T47D (cell line): ENCODE measurements around the gene CRACR2A.

ENCODE experiments used
- DNase-seq, 2 experiments: peaks; one replicate each; pipeline versions ENCODE4 v3.0.0 to v3.0.0-alpha.2; 2011 to 2012; ENCODE audit warnings: low read depth in 1 of 2, low spot score in 1 of 2
- JUND ChIP-seq: IDR thresholded peaks from 2 replicates; pipeline ENCODE4 v1.6.1; 2012; ENCODE audit warnings: low read depth
- in situ Hi-C: cut with HindIII; loops from 2 replicates; pipeline ENCODE4 v1.10.0; 2016; ENCODE audit warnings: low sequenced_read_pairs, low pct_unique_long_range_greater_than_20kb

Gene CRACR2A

DNA sequence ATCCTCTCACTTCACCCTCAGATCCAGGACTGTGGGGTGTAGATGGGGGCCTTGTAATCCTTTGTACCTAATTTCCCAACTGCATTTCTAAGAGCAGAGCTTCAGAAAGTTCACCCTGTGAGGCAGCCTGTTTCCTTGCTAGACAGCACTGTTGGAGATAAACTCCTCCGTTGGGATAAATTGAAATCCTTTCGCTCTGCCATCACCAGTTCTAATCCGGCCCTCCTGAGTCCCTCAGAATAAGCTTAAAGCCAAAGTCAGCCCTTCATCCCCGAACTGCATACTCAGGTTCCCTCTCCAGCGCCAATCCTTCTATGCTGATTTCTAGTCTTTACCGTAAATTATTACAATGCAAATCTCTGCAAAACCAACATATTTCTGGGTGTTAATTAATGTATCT lies 147.2 kb downstream of the CRACR2A start:
- TF ChIP-seq JUND = no peak

DNA sequence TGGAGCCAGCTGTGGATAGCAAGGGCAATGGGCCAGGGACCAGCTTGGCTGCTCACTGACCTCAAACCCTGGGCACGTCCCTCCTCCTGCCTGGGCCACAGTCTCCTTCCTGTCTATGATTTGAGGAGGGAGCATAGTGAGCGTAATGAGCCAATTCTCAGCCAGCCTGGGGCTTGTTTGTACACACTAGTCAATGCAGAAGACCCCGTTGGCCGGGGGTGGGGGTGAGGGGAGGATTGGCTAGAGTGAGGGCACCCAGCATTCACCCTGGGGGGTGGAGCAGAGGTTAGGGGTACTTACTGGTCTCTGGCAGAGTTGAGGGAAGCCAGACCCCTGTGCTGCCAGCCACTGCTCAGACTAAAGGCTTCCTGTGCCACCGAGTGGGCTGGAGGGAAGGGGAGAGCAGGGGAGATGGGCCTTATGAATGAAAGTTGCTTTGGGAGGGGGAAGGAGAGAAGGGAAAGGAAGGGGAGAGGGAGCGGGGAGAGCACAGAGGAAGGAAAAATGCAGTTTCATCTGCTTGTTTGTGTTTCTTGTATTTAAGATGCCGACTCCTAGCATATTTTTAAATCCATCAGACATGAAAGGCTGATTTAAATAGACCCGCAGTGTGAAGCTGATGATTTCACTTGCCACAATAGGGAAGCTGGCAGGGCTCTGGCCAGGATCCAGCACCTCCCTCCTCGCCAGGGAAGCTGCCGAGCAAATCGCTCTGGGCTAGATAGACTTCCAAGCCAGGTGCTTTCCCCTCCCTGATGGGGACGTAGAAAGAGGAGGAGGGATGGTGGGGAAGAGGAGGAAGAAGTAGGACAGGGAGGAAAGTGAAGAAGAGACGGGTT lies 147.9 kb downstream of the CRACR2A start:
- no peak for TF ChIP-seq JUND
- peak in 1 of 2 experiments; percentile 20 for DNase-seq
- in situ Hi-C loops = no loop called here

More for the DNA sequence above, 147.2 kb downstream of the CRACR2A start:
- in situ Hi-C loops = no loop called here
- DNase-seq = no peak

DNA sequence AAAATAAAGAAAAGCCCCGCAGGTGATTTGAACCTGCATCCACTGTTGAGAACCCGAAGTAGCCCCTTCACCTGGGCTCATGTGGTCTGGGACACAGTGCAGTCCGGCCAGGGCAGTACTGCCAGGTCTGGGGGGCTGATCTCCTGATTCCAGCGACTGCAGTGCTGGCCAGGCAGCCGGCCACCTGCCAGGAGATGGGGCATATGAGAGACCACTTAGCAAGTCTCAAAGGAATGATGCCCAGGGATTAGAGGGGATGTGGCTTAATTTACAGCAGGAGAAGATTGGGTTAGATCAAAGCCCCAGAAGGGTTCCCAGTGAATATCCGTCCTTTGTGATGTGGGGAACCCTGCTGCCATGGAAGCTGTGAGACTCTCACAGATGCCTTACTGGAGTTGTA lies 148.6 kb downstream of the CRACR2A start:
- DNase-seq = no peak
- in situ Hi-C loops = no loop called here
- no peak for TF ChIP-seq JUND

DNA sequence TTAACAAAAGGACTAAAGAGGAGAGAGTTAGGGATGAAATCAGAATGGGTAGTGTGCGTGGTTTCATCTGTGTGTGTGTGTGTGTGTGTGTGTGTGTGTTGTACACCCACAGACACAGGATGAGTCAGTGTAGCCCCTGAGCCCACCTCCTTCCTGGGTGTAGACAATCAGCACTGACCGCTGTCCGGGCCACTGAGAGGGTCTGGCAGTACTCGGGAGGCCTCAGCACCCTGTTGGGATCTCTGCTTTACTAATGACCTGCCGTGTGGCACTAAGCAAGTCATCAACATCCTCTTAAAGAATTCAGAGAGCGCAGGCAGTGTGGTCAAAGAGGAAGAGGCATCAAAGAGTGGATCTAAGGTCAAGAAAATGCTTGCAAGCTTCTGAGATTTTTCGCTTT lies 149.3 kb downstream of the CRACR2A start:
- in situ Hi-C loops = no loop called here
- no peak for DNase-seq

DNA sequence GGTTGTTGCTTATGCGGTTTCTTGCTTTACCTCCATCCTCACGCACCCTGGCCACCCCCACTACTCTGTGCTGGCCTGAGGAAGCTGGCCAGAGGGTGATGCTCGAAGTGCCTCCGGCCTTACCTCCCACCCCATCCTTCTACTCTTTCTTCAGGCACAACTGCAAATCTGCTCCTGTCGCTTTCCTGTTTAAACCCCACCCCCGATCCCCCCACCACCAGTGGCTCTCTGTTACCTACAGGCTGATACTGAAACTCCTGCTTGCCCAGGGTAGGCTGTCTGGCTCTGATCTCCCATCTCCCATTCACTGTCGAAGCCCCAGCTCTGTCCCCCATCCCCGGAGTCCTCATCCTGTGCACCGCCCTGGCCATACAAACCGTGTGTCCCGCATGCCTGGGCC lies 150.4 kb downstream of the CRACR2A start:
- in situ Hi-C loops = no loop called here
- no peak for TF ChIP-seq JUND
- no peak for DNase-seq

More for the DNA sequence above, 149.3 kb downstream of the CRACR2A start:
- TF ChIP-seq JUND = no peak

DNA sequence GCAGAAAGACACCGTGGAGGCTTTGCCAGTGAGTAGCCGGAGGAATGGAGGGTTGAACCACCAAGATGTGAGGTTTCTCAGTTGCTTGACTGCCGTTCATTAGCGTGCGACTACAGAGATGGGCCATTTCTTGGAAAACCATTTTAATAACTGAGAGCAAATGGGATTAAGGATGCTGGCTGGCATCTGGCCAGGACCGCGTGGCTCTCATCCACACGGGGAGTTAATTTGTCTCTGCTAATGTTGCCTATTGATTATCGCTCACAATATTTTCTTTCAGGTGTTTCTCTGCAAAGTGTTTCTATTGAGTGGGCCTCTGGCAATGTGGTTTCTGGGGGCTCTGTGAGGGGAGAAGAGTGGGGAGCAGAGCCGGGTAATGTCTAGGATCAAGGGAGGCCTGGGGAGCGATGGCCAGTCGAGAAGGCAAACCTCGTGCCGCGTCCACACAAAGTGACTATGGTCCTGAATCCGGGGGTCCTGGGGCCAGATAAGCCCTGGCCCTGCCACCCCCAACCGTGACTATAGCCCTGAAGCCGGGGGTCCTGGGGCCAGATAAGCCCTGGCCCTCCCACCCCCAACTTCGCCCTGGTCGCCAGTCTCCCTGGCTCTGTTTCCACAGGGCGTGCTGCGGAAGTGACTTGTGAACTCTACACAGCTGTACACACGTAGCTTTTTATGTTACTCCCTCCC lies 151.3 kb downstream of the CRACR2A start:
- DNase-seq = no peak
- TF ChIP-seq JUND = no peak
- in situ Hi-C loops = no loop called here

DNA sequence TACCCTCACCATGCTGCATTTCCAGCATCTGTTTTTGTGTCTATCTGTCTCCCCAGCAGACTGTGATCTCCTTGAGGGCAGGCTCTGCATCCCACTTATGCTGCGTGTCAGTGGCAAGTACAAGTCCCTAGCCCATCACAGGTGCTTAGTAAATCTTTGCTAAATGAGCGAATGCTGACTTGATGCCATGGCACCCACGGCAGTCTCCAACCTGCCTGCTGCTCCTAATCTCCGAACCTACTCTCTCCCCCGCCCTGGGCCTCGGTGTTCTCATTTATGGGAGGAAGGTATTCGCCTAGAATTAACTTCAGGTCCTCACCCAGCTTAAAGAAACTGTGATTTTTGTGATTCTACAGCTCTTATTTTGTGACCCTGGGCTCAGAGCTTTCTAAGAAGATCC lies 152.0 kb downstream of the CRACR2A start:
- in situ Hi-C loops = no loop called here
- no peak for TF ChIP-seq JUND
- no peak for DNase-seq

DNA sequence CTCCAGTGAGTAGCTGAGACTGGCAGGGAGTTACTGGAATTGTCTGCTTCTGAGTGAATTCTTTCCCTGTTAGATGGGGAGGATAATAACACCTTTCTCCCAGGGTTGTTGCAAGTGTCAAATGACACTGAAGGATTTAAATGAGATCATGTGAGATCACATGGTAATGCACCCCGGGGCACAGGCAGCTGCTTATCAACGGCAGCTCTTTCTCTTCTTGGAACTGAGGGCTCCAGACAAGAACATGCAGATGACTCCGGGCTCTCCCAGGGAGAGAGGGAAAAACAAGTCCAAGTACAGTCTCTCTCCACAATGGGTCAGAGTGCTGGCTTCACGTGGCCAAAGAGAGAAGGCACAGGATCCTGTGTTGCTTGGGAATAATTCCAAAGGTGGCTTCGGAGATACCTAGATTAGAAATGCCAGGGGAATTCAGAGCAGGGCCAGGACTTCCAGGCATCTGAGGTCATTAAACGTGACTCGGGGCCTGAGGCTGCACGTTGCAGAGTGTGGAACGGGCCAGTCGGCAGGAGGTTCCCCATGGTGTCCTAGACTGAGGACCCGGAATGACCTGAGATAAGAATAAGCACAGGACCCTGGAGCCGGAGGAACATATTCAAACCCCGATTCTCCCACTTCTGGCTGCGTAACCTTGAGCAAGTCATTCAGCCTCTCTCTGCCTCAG lies 152.7 kb downstream of the CRACR2A start:
- in situ Hi-C loops = no loop called here
- no peak for DNase-seq
- TF ChIP-seq JUND = no peak

DNA sequence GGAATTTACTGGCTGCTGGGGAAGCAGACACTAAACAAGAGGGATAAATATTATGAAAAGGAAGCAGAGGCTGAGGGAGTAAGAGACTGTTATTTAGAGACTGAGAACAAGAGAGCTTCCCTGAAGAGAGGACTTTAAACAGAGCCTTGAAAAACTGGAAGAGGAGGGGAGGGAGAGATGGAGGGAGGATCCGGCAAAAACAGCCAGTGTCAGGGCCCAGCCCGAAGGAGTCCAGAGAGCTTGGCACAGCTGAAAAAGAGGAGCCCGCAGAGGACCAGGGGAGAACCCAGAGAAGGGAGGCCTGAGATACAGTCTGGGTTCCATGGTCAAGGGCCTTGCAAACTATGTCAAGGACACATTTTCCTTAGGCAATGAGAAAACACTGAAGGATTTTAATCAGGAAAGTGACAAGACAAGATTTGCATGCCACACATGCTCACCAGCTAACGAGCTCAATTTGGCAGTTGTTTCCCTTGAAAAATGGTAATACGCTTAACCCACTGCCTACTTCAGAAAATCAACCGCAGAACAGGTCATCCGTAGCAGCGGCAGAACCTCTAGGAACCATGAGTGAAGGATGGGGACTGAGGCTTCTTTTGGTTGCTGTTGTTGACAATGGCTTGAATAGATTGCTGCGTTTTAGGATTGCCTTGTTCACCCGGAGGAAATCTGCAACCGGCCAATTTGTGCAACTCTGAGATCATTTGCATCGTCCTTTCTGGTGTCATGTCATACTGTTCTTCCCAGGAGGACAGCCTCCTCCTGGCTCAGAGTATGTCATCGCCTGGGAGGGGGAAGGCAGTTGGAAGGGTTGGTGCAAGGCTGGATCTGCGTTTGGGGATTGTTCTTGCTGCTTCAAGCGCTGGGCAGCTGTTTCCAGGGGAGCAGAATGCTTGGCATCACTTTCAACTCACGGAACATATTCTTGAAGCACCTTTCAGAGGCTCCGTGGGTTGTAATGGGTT lies 153.7 kb downstream of the CRACR2A start:
- no peak for TF ChIP-seq JUND
- in situ Hi-C loops = no loop called here
- no peak for DNase-seq

DNA sequence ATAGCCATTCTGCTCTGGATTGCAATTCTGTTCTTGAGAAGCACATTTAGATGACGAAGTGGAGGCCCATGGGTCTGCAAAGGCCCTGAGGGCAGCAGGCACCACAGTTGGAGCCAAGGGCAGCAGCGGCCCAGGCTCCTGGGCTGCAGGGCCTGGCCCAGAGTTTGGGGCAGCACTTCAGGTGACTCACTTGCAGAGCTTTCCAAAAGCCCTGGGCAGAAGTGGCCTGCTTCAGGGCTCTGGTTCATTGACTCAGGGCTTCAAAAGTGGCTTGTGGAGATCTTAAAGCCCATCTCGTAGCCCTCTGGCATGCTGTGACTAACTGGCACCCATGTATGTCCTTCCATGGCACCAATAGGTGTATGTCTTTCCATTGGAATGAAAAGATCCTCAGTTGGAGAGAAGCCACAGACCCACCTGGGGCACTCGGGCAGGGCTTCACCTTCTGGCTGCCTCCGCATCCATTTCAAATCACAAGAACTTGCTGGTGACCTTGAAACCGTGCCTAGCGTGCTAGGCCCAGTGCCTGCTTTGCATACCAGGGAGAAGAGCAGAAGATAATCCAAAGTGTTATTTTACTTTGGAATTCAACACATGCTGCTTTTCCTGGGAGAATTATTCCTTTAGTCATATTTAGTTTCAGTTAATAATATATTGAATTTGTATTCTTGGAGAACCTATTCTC lies 155.2 kb downstream of the CRACR2A start:
- in situ Hi-C loops = no loop called here
- no peak for DNase-seq
- no peak for TF ChIP-seq JUND

DNA sequence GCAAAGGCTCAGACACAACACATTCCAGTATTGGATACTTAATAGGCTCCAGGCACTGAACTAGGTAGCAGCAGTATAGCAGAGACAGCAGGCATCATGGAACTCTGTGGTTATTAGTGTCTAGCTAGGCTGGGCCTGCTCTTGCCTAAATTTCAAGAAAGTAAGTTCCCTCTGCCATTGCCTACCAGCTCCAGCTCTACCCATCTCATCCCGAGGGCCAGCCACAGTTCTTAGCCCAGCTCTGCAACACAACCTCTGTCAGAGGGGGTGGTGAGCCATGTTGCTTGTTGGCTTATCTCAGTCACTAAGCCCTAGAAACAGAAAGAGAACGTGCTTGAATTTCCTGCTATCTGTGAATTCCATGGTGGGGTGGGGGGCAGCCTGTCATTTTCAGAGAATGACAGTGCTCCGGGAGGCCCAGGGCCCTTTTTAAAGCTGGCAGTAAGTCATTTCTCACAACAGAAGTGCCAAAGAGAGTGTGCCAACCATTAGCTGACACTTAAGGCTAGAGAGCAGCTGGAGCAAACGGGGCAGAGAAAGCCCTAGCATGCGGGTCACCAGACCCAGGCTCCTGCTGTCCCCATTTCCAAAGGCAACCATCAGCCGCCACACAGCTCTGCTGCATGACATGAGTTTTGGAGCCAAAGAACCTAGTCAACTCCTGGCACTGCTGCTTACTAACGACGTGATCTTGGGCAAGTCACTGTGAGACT lies 156.1 kb downstream of the CRACR2A start:
- in situ Hi-C loops = no loop called here
- DNase-seq = no peak
- no peak for TF ChIP-seq JUND
